ENCODE results near the gene USP12. TPM values are rescaled to one million over a fixed set of nuclear protein-coding genes. Genes with fewer than 3 reads are reported as not detected.

USP12 gene
- total RNA-seq, 1 donor from 2014 or later, result 36.7 TPM

DNA sequence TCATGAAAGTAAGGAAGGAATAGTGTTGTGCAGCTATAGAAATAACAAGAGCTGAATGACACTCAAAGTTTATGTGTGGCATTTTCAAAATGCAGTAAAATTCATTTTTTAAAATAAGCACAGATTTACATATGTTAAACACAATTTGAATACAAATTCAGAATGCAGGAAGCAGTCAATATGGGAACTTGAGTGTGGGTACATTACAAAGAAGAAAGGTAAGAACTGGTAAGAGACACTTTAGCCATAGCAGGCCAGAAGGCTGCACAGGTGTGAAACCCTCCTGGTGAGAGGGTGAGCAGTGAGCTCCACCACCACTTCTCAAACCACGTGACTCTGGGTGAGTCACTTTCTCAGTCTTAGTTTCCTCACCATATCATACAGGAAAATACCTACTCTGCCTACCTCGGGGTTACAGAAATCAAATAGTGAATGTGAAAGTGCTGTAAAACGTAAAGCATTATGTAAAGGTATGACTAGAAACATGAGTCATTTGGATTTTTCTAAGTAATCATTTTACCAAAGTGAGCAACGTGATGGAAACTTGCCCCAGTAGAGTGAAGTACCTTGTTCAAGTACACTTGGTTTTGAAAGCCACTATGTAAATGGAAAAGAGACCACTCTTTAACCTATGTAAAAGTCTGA, 40.5 kb downstream of the USP12 start:
- peaks cover 8% of the 10 kb centered on the region for H3K9me3 ChIP-seq
- no peaks in the 10 kb centered on the region for H3K27me3 ChIP-seq (ENCODE audit: low read depth)
- no peak for DNase-seq
- intact Hi-C loops (cut with DNase I), result no loop called here
- no peak overlapping the region for H3K4me3 ChIP-seq
- ATAC-seq, result peak; percentile 86 to 89
- peaks cover 53% of the 10 kb centered on the region for H3K4me1 ChIP-seq
- no peaks in the 10 kb centered on the region for H3K36me3 ChIP-seq
- peak overlapping the region; percentile 1 for H3K27ac ChIP-seq
- TF ChIP-seq, protein P1, sequence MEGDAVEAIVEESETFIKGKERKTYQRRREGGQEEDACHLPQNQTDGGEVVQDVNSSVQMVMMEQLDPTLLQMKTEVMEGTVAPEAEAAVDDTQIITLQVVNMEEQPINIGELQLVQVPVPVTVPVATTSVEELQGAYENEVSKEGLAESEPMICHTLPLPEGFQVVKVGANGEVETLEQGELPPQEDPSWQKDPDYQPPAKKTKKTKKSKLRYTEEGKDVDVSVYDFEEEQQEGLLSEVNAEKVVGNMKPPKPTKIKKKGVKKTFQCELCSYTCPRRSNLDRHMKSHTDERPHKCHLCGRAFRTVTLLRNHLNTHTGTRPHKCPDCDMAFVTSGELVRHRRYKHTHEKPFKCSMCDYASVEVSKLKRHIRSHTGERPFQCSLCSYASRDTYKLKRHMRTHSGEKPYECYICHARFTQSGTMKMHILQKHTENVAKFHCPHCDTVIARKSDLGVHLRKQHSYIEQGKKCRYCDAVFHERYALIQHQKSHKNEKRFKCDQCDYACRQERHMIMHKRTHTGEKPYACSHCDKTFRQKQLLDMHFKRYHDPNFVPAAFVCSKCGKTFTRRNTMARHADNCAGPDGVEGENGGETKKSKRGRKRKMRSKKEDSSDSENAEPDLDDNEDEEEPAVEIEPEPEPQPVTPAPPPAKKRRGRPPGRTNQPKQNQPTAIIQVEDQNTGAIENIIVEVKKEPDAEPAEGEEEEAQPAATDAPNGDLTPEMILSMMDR (IDR thresholded peaks at IDR 0.05), result no peak

DNA sequence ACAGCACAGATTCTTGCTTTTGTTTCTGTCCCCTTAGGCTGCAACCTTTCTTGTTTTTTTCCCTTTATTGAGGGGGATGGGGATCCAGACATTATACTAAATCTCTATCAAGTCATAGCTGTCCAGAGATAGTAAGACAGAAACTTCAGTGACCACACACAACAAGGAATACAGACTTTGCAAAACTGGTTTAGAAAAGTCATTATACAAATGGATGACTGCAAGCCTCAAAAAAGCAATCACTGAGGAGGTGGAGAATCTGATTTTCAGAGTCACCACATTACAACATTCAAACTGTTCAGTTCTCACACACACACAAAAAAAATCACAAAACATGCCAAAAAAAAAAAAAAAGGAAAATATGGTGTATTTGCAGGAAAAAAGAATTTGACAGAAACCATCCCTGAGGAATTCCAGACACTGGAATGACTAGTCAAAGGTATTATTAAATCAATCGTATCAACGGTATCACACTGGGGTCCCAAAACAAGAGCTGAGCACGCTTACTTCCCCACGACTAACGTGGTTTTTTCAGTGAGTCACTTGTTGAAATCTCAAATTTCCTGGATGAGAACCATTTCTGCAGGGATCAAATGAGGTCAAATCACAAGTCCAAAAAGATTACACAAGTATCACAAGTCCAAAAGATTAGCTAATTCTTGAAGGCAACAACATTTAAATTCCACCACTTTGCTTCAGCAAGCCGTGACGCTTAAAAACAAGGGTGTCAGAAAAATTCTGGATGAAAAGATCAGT, 41.2 kb downstream of the USP12 start:
- H3K27ac ChIP-seq, result no peak overlapping the region
- DNase-seq, result no peak
- H3K4me3 ChIP-seq, result no peak overlapping the region
- peaks cover 8% of the 10 kb centered on the region for H3K9me3 ChIP-seq
- ATAC-seq, result peak in 1 of 2 donors; percentile 24
- TF ChIP-seq, protein P1 (IDR thresholded peaks at IDR 0.05), result no peak
- intact Hi-C loops (cut with DNase I), result no loop called here
- no peaks in the 10 kb centered on the region for H3K36me3 ChIP-seq
- no peaks in the 10 kb centered on the region for H3K27me3 ChIP-seq (ENCODE audit: low read depth)
- peaks cover 60% of the 10 kb centered on the region for H3K4me1 ChIP-seq

DNA sequence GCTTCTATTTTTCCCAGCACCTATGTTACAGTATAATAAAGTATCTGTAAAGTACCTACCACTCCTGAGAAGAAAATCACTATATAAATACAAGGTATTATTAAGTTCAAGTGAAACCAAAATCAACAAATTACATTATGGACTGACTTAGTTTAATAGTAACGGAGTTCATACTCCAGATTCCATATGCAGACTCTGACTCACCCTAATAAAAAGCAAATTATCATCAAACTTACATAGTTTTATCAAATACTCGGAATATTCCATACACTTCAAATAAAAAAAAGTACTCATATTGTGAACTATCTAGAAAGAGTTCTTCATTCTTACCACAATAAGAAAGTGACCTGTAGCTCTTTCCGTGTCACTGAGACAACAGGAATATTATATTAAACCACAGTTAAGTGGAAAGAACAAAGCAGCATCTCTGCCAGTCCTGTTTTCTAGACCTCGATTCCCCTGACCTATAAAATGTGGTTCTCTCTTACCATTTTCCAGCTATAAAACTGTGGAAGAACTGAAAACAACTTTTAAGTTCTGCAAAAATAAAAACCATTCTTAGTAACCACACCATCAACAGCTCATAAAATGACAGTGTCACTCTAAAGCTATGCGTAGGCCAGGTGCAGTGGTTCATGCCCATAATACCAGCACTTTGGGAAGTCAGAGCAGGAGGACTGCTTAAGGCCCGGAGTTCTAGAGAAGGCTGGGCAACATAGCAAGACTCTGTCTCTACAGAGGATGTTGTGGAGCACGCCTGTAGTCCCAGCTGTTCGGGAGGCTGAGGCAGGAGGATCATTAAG, 42.6 kb downstream of the USP12 start:
- intact Hi-C loops (cut with DNase I), result no loop called here
- Histone ChIP-seq H3K4me1 (peaks cover 57% of the 10 kb centered on the region), H3K4me3 (no peak overlapping the region), H3K36me3 (no peaks in the 10 kb centered on the region), H3K27ac (no peak overlapping the region), H3K27me3 (ENCODE audit: low read depth) (no peaks in the 10 kb centered on the region), H3K9me3 (peaks cover 8% of the 10 kb centered on the region)
- ATAC-seq (no peak), DNase-seq (no peak)
- TF ChIP-seq, protein P1 (IDR thresholded peaks at IDR 0.05), result no peak

DNA sequence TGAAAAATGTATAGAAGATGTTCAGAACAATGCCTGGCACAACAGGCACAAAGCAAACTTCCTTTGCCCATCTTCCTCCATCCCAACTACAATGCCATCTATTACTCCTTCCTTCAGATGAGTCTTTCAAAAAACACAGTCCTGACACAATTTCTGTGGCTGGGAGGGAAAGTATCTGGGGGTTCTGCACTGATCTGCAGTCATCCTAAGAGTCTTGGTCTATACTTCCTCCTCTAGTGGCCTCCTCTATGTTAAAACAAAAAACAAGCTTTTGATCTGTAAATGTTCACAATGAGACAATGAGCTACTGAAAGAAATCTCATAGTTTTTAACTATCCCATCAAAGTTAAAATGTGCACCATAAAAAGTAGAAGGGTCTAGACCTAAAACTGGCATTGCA, 44.8 kb downstream of the USP12 start:
- Histone ChIP-seq H3K27ac (no peak overlapping the region), H3K9me3 (peaks cover 8% of the 10 kb centered on the region), H3K4me1 (peaks cover 42% of the 10 kb centered on the region), H3K4me3 (no peak overlapping the region), H3K36me3 (no peaks in the 10 kb centered on the region), H3K27me3 (ENCODE audit: low read depth) (no peaks in the 10 kb centered on the region)
- DNase-seq (no peak), ATAC-seq (no peak)
- TF ChIP-seq, protein P1 (IDR thresholded peaks at IDR 0.05), result no peak
- intact Hi-C loops (cut with DNase I), result no loop called here

DNA sequence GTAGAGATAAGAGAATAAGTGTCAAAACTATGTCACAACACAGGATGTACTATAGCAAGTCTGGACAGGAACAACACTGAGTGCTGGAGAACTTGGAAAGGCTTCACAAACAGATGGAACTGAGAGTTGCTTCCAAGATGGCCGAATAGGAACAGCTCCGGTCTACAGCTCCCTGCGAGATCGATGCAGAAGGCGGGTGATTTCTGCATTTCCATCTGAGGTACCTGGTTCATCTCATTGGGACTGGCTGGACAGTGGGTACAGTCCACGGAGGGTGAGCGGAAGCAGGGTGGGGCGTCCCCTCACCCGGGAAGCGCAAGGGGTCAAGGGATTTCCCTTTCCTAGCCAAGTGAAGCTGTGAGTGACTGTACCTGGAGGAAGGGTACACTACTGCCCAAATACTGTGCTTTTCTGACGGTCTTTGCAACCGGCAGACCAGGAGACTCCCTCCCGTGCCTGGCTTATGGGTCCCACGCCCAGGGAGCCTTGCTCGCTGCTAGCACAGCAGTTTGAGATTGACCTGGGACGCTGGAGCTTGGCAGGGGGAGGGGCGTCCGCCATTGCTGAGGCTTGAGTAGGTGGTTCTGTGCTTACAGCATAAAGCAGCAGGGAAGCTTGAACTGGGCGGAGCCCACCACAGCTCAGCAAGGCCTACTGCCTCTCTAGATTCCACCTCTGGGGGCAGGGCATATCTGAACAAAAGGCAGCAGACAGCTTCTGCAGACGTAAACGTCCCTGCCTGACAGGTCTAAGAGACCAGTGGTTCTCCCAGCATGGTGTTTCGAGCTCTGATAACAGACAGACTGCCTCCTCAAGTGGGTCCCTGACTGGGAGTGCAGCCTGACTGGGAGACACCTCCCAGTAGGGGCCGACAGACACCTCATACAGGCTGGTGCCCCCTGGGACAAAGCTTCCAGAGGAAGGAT, 46.0 kb downstream of the USP12 start:
- TF ChIP-seq, protein P1 (IDR thresholded peaks at IDR 0.05), result no peak
- Histone ChIP-seq H3K27me3 (ENCODE audit: low read depth) (no peaks in the 10 kb centered on the region), H3K4me1 (peaks cover 36% of the 10 kb centered on the region), H3K36me3 (no peaks in the 10 kb centered on the region), H3K4me3 (no peak overlapping the region), H3K9me3 (peaks cover 8% of the 10 kb centered on the region), H3K27ac (no peak overlapping the region)
- ATAC-seq, result no peak
- intact Hi-C loops (cut with DNase I), result no loop called here
- DNase-seq, result no peak
